NT2/D1 (cell line): ENCODE measurements around the gene RHOBTB3.

ENCODE experiments used
- SUZ12 ChIP-seq: IDR thresholded peaks from 2 replicates; pipeline ENCODE4 v1.6.1; 2011; ENCODE audit not compliant: insufficient read length, insufficient read depth; ENCODE audit errors: extremely low read depth
- YY1 ChIP-seq: IDR thresholded peaks from 2 replicates; pipeline ENCODE4 v1.6.1; 2011; ENCODE audit not compliant: insufficient read length, insufficient read depth

DNA sequence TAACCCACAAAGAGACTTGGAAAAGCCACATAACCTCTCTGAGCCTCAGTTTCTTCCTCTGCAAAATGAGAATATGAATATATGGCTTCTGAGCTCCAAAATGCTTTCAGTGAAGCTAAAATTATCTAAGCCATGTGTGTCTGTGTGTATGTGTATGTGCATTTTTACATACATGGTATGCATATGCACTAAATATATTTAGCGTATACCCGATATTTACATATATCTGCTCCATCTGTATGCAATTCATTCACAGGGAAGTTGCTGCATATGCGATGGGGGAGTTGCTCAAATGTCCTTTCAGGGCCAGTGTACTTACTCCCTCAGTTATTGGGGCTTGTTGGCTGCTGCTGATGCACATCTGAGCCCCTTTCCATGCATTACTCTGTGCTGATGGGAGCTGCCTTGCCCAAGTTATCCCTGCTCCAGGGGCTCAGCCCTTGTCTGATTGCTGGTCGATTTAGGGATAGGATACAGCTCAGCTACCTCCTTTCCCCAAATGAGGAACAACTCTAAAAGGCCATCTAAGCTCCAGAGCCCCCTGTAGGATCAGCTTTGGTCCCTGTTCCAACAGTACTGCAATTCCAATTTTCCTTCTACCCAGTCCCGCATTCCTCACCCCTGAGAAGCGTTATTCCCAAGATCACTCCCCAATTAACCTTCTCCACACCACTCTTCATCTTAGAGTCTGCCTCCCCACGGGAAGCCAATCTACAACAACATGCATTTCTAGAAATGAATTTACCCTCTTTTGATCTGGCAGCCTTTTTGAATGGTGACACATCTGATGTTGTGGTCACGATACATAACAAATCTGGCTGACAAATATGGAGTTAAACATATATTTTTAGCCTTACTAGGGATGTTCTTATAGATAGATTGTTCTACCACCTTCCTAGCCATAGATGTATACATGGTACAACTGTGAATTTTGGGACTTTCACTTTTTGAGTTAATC is 15.9 kb downstream of the RHOBTB3 start:
- TF ChIP-seq SUZ12 (no peak), YY1 (no peak)
